ENCODE data around the gene MYRF.

DNA sequence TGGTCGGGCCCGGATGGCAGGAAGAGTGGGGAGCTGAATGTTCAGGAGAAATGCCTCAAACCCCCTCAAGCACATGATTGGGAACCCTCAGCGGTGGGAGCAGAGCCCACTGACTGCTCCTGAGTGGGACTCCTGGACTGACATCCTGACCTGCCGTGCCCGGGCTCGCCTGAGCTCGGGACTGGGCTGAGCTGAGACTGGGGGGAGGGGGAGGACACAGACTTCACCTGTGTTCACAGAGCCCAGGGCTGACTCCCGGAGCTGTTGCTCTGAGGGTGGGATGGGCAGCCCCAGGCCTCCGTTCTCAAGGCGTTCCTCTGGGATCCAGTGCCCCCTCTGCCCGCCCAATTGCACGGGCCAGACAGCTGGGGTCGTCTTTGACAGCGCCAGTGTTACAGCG is 47.6 kb upstream of the MYRF start:
- no peak for TF ChIP-seq CTCF (IDR thresholded peaks at IDR 0.05)
- TF ChIP-seq POLR2A (IDR thresholded peaks at IDR 0.05) = no peak
